Activated T-cell treated with anti-CD3 and anti-CD28 coated beads, Interleukin-2, amount 50 U/mL, for 72 hours (primary cell): Measurements from ENCODE around the gene FGFBP1. TPM values are rescaled to one million over a fixed set of nuclear protein-coding genes. Genes with fewer than 3 reads are reported as not detected.

Source experiments
- ATAC-seq, 2 donors: fragments of 150-1000 bp; cut with Tn5 transposase; replicated peaks in 1 of 2; 2 replicates each; pipeline ENCODE4 v1.10.0; 2021; ENCODE audit warnings: moderate library complexity in 2 of 2, mild to moderate bottlenecking in 1 of 2
- DNase-seq, 2 donors: peaks; one replicate each; pipeline ENCODE4 v3.0.0; 2021 to 2022; ENCODE audit warnings: mixed read lengths in 1 of 2
- H3K27ac Mint-ChIP-seq: one replicate; pipeline ENCODE4 v1.8.0; 2022; ENCODE audit warnings: mild to moderate bottlenecking, moderate library complexity, mixed read lengths
- H3K27me3 Mint-ChIP-seq: one replicate; pipeline ENCODE4 v1.8.0; 2022; ENCODE audit warnings: low read depth, mixed read lengths
- H3K36me3 Mint-ChIP-seq, 2 donors: one replicate each; pipeline ENCODE4 v1.8.0; 2022; ENCODE audit warnings: mixed read lengths in 2 of 2, mild to moderate bottlenecking in 1 of 2; ENCODE audit not compliant: insufficient read depth in 2 of 2
- H3K4me1 Mint-ChIP-seq: one replicate; pipeline ENCODE4 v1.8.0; 2022; ENCODE audit warnings: low read depth, mixed read lengths
- H3K4me3 Mint-ChIP-seq, 2 donors: one replicate each; pipeline ENCODE4 v1.8.0; 2022; ENCODE audit warnings: mild to moderate bottlenecking in 2 of 2, mixed read lengths in 2 of 2, moderate library complexity in 2 of 2
- H3K9me3 Mint-ChIP-seq, 2 donors: one replicate each; pipeline ENCODE4 v1.8.0; 2022; ENCODE audit warnings: mixed read lengths in 2 of 2
- total RNA-seq, 2 donors: library from RNA; stranded (reverse); gene quantifications; one replicate each; pipeline ENCODE4 v1.2.3, GENCODE V29; 2022

FGFBP1 gene
- total RNA-seq, 2 donors from 2014 or later, result not detected

DNA sequence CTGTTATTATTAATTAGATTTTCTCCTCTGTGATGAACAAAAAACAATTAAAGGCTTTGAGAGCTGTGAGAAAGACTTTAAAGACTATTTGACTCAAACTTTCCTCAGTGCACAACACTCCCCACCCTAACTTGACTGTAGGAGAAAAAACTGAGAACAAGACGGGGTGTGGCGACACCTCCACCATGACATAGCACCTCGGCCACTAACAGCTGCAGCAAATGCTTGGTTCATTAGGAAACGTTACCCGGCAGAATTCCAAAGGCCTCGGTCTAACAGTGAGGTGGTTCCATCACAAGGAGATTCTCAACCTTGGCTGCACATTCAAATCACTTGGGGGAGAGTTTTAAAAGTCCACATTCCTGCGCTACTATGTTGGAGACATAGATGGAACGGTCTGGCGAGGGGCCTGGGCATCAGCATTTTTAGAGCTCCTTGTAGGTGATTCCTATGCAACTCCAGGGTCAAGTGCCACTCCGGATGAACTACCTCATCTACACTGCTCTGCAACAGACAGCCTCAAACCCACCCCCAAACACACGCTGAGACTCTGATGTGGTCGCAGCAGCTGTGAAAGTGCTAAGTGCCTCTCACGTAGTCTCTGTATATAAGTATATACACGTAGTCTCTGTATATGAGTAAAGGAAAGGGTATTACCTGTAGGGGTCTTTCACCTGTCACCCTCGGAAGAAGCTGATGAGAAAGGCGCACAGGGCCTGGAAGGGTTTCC lies 23.4 kb upstream of the FGFBP1 start:
- ATAC-seq, result peak; percentile 32 to 35
- H3K4me3 Mint-ChIP-seq, result peak overlapping the region; percentile 50 to 76
- no peak overlapping the region for H3K27ac Mint-ChIP-seq
- H3K27me3 Mint-ChIP-seq, result peaks cover 9% of the 10 kb centered on the region
- peaks cover 36% of the 10 kb centered on the region for H3K4me1 Mint-ChIP-seq
- peaks cover 0 to 2% of the 10 kb centered on the region in 2 donors for H3K36me3 Mint-ChIP-seq
- H3K9me3 Mint-ChIP-seq, result no peaks in the 10 kb centered on the region
- DNase-seq, result peak; percentile 18 to 47

DNA sequence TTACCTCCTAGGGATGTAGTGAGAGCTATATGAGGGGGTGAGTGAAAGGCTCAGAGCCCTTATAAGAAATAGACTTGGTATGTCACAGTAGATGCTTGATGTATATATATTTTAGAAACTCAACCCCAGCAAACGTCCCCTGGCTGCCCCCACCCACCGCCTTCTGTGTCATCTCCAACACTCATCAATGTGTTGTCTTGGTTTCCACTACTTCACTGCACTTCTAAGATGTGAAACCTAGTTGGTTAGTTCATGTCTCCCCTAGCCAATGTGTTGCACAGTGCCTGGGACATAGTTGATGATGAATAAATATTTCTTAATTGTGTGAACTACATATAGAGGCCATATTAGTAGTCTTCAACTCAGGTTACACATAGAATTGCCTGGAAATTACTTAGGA lies 20.0 kb upstream of the FGFBP1 start:
- ATAC-seq, result peak in 1 of 2 donors; percentile 33
- H3K36me3 Mint-ChIP-seq, result no peaks in the 10 kb centered on the region
- peaks cover 6% of the 10 kb centered on the region for H3K27me3 Mint-ChIP-seq
- H3K27ac Mint-ChIP-seq, result no peak overlapping the region
- no peak overlapping the region for H3K4me3 Mint-ChIP-seq
- peaks cover 33% of the 10 kb centered on the region for H3K4me1 Mint-ChIP-seq
- DNase-seq, result peak in 1 of 2 donors; percentile 15
- no peaks in the 10 kb centered on the region for H3K9me3 Mint-ChIP-seq

DNA sequence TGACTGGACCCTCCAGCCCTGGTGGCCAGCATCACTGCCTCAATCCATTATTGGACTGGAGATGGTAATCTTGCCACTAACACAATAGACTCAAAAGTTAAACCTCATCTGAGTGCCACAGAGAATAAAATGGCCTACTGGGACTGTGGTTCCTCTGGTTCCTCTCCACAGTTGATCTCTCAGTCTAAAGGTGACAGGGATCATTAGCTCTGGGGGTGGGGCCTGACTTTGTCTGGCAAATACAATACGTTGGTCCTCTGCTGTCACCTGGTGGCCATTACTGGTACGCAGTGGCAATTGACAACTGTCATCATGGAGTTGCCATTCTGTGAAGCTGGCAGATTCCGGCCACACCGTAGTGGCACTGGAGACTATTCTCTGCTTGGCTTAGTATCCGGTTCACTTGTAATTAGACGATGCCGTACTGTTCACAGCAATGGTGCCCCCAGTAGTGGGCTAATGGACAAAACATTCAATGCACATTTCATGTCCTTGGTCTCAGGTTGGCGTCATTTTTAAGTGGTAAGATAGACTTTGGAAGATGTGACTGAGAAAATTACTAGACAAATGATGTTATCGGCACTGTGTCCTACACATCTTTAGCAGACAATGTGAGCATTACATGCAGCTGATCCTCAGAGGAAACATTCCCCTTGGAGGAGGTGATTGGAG lies 17.8 kb upstream of the FGFBP1 start:
- Mint-ChIP-seq H3K27me3 (peaks cover 6% of the 10 kb centered on the region), H3K9me3 (no peaks in the 10 kb centered on the region), H3K27ac (peak overlapping the region; percentile 19)

DNA sequence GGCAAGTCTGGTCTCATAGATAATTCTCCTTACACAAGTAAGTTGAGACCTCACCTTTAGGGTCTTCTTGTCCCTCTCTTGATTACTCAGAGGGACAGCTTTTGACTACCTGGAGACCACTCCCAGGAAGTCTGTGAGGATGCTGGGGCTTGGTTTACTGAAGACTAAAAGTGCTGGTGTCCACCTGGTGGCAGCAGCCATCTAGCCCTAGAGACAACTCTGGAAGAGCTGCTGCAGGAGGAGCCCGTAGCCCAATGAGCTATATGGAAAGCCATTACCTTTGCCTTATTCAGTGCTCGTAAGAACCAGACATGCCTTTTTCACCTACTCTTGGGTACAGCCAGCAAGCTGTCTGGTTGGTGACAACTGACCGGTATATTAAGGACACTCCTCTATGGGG lies 17.1 kb upstream of the FGFBP1 start:
- H3K27ac Mint-ChIP-seq, result no peak overlapping the region
- ATAC-seq, result peak in 1 of 2 donors; percentile 8

More for the DNA sequence above, 17.8 kb upstream of the FGFBP1 start:
- Mint-ChIP-seq H3K4me1 (peaks cover 11% of the 10 kb centered on the region), H3K4me3 (no peak overlapping the region), H3K36me3 (no peaks in the 10 kb centered on the region)
- DNase-seq, result peak; percentile 81 to 83
- peak; percentile 80 to 82 for ATAC-seq

DNA sequence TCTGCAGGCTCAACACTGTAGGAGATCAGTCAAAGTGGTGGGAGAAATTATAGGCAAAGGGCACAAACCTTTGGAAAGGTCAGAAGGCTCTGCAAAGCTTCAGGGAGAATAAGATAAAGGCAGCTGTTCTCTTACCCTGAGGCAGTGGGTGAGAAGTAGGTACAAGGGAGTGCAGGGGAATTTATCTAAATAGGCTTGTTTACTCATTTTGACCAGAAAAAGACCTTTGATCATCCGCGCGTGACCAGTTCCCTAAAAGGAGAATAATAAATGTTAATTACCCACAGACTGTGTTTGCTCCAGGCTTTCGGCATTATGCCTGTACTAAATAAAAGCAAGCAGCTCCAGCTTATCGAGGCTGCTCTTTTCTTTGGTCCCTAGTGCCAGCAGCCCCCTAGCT lies 15.1 kb upstream of the FGFBP1 start:
- DNase-seq, result no peak
- ATAC-seq, result no peak
- Mint-ChIP-seq H3K9me3 (no peaks in the 10 kb centered on the region), H3K27me3 (peaks cover 6% of the 10 kb centered on the region), H3K27ac (no peak overlapping the region), H3K4me3 (no peak overlapping the region), H3K4me1 (peaks cover 5% of the 10 kb centered on the region), H3K36me3 (no peaks in the 10 kb centered on the region)

More for the DNA sequence above, 17.1 kb upstream of the FGFBP1 start:
- no peak overlapping the region for H3K4me3 Mint-ChIP-seq
- DNase-seq, result no peak
- no peaks in the 10 kb centered on the region for H3K36me3 Mint-ChIP-seq
- H3K4me1 Mint-ChIP-seq, result peaks cover 5% of the 10 kb centered on the region
- H3K27me3 Mint-ChIP-seq, result peaks cover 6% of the 10 kb centered on the region
- no peaks in the 10 kb centered on the region for H3K9me3 Mint-ChIP-seq

DNA sequence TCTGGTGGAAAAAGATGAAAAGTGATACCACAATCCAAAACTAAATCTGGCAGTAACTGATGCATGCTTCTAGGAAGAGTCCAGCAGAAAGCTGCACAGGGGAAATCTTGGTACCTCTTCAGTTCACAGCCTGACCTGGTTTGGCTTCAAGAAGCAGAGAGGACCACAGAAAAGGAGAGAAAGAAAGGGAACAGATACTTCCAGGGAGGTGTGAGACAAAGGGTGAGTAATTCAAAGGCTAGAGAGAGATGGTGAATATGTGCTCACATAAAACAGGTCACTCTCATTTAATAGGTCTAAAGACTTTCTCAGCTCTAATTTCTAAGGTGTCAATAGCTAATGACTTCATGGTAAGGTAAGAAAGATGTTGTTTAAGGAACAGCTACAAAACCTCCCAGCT lies 13.2 kb upstream of the FGFBP1 start:
- ATAC-seq, result no peak
- DNase-seq, result no peak
- Mint-ChIP-seq H3K27me3 (peaks cover 6% of the 10 kb centered on the region), H3K27ac (no peak overlapping the region), H3K4me1 (peaks cover 5% of the 10 kb centered on the region), H3K9me3 (no peaks in the 10 kb centered on the region), H3K4me3 (no peak overlapping the region), H3K36me3 (no peaks in the 10 kb centered on the region)

DNA sequence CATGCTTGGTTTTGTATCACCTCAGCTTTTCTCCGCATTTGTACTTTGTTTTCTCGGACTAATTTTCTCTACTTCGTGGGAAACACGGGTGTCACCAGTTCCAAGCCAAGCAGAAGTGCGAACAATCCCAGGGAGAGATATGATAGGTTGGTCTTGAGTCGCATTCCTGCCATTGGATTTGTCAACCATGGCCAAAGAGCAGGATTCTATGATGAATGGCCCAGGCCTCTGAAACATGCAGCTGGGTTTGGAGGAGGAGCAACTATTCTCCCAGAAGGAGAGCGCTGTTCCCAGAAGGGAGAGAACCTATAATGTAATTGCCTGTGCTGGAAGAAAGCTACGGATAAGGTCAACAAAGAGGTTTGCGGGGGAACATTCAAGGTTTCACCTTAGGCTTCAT lies 10.3 kb upstream of the FGFBP1 start:
- DNase-seq (no peak), ATAC-seq (no peak)
- no peaks in the 10 kb centered on the region for H3K4me1 Mint-ChIP-seq
- no peak overlapping the region for H3K27ac Mint-ChIP-seq
- H3K4me3 Mint-ChIP-seq, result no peak overlapping the region
- no peaks in the 10 kb centered on the region for H3K9me3 Mint-ChIP-seq
- peaks cover 7% of the 10 kb centered on the region for H3K27me3 Mint-ChIP-seq
- H3K36me3 Mint-ChIP-seq, result no peaks in the 10 kb centered on the region

DNA sequence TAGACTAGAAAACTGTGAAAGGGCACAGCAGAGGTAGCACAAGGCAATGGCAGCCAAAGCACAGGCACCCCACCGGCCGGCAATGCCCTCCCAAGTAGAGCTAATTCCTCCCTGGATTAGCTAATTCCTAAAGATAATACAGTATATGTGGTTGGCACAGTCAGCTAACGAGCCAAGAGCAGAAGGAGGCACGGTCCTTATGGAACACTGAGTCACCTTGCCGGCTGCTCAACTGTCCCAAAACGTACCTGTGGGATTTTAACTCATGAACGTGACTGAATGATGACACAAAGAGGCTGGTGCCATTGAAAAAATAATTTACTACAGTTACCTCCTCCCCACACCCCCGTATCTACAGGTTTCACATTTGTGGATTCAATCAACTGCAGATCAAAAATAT lies 9.1 kb upstream of the FGFBP1 start:
- Mint-ChIP-seq H3K9me3 (no peaks in the 10 kb centered on the region), H3K4me3 (no peak overlapping the region), H3K27ac (no peak overlapping the region), H3K36me3 (no peaks in the 10 kb centered on the region), H3K4me1 (no peaks in the 10 kb centered on the region), H3K27me3 (peaks cover 7% of the 10 kb centered on the region)
- DNase-seq (no peak), ATAC-seq (no peak)

DNA sequence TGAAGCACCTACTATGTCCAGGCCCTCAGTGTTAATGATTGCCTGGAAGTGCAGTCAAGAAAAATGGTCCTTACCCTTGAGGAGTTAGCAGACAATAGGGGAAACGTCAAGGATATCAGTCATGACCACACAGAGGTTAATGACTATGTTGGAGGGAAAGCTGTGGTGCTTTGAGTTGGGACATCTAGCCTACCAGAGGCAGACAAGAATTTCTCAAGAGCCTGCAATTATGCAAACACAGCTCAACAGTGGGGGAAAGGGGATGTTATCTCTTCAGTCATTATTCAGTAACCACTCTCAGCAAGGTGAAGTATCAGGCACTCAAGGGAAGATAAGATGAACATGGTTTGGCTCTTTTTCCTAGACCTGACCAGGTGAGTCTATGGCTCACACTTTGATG lies 7.0 kb upstream of the FGFBP1 start:
- no peaks in the 10 kb centered on the region for H3K4me1 Mint-ChIP-seq
- DNase-seq, result no peak
- no peak for ATAC-seq
- H3K36me3 Mint-ChIP-seq, result no peaks in the 10 kb centered on the region
- peaks cover 9% of the 10 kb centered on the region for H3K27me3 Mint-ChIP-seq
- H3K4me3 Mint-ChIP-seq, result no peak overlapping the region
- no peak overlapping the region for H3K27ac Mint-ChIP-seq
- H3K9me3 Mint-ChIP-seq, result no peaks in the 10 kb centered on the region

DNA sequence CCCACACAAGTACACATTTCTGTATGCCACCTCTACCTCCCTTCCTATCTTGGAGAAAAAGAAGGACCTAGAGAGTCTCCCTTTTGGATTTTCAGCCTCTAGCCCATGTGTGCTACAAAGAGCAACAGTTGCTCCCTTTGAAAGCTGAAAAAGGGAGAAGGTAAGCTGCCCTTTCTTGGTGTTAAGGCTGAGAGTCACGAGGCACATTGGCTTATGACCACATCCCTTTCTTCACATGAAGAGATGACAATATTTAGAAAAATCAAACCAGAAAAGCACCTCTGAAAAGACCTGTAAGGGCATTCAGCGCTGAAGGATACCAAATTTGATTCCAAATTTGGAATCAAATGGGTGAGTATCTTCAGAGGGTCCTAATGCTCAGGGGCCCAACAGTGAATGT lies 6.4 kb upstream of the FGFBP1 start:
- Mint-ChIP-seq H3K4me1 (no peaks in the 10 kb centered on the region), H3K27ac (no peak overlapping the region), H3K36me3 (no peaks in the 10 kb centered on the region), H3K4me3 (no peak overlapping the region), H3K9me3 (no peaks in the 10 kb centered on the region), H3K27me3 (peaks cover 14% of the 10 kb centered on the region)
- DNase-seq (no peak), ATAC-seq (no peak)

DNA sequence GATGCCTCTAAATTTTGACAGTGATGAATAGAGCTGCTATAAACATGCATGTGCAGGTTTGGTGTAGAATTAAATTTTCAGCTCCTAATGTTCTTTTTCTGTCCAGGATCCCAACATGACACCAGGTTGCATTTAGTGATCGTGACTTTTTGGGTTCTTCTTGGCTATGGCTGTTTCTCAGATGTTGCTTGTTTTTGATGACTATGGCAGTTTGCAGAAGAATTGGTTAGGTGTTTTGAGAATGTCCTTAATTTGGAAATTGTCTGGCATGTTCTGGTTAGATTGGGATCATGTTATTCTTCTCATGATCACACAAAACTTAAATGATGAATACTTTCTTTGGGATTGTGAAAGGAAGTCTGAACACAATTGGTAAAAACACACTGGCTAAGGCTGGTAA lies 3.7 kb upstream of the FGFBP1 start:
- H3K4me3 Mint-ChIP-seq, result no peak overlapping the region
- no peak for DNase-seq
- no peak overlapping the region for H3K27ac Mint-ChIP-seq

DNA sequence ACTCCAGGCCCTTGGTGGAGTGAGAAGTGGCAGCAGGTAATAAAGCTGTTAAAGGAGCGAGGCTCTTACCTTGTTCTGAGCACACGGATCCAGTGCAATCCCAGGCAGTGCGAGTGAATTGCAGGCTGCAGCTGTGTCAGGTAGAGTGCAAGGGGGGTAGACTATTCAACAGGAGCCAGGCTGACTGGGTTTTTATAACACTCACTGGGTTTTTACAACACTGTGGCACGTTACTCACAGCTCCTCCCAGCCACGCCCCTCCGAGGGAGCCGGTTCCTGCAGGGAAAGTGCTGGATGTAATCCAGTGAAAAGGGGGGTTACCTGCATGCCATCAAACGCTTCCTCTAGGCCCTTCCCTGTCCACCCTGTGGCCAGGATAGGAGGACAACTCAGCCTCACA lies 358 bp downstream of the FGFBP1 start:
- no peaks in the 10 kb centered on the region for H3K9me3 Mint-ChIP-seq
- H3K4me1 Mint-ChIP-seq, result no peaks in the 10 kb centered on the region
- no peak for DNase-seq
- H3K27me3 Mint-ChIP-seq, result peaks cover 7% of the 10 kb centered on the region
- H3K27ac Mint-ChIP-seq, result no peak overlapping the region
- no peak for ATAC-seq
- H3K4me3 Mint-ChIP-seq, result no peak overlapping the region
- no peaks in the 10 kb centered on the region for H3K36me3 Mint-ChIP-seq

More for the DNA sequence above, 3.7 kb upstream of the FGFBP1 start:
- no peak for ATAC-seq
- H3K36me3 Mint-ChIP-seq, result no peaks in the 10 kb centered on the region
- H3K9me3 Mint-ChIP-seq, result no peaks in the 10 kb centered on the region
- no peaks in the 10 kb centered on the region for H3K4me1 Mint-ChIP-seq
- H3K27me3 Mint-ChIP-seq, result peaks cover 14% of the 10 kb centered on the region

DNA sequence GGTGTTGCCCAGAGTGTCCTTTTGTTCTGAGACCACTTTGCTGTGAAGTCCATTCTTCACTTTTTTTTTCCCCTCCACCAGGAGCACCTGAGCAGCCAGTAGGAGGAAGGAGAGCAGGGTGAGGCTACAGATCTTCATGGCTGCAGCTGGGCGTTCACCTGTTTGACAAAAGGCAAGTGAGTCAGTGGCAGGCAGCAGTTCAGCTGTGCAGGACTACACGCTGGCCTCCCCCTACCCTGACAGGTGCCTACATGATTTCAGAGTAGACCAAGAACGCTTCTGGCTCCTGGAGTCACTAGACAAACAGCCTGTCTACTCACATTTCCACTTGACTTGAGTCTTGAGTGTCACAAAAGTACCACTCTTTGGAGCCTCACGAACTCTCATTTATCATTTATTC lies 2.0 kb downstream of the FGFBP1 start:
- DNase-seq (no peak), ATAC-seq (no peak)
- Mint-ChIP-seq H3K27me3 (peaks cover 15% of the 10 kb centered on the region), H3K4me1 (no peaks in the 10 kb centered on the region), H3K27ac (no peak overlapping the region), H3K9me3 (no peaks in the 10 kb centered on the region), H3K36me3 (no peaks in the 10 kb centered on the region), H3K4me3 (no peak overlapping the region)
